Heart left ventricle (tissue), 13 donors: ENCODE data around the gene PSEN1.

ENCODE experiments used
- POLR2A ChIP-seq, 2 donors: fragments of 450-650 bp; IDR thresholded peaks; one replicate each; pipeline ENCODE4 v1.6.1; 2017; ENCODE audit warnings: antibody characterized with exemption in 2 of 2, mild to moderate bottlenecking in 2 of 2, moderate library complexity in 2 of 2
- TF ChIP-seq, protein P1 (sequence below), 12 donors: fragments of 200-600 bp; sonication (generic) in 4 of 12; IDR thresholded peaks; one replicate each; pipeline versions ENCODE4 v1.5.0 to v1.8.0; 2018 to 2022; ENCODE audit warnings: antibody characterized with exemption in 12 of 12, mild to moderate bottlenecking in 5 of 12
- donor health status: ischemic (EF 13 %, LVEDD 7.1; RV severe dilation, severe dysfunction).
- donor health status: DM: no; HTN: yes; CAD: no.
- donor health status: DM: no; HTN: no; CAD: no.
- donor health status: ischemic (EF 25% LVEDD 6.9; RV normal size, moderate dysfunction).
- donor health status: ischemic (EF 25% LVEDD 5.7; RV mildly dilated, moderate dysfunction).
- donor health status: ischemic (EF 35%, LVEDD 5.7; RV mildly dilated, moderate dysfunction).
- donor health status: nonischemic (EF 11% LVEDD 7.7; RV severe dilation, severe dysfunction).
- donor health status: DM: yes; HTN: yes; CAD: no.
- donor health status: PGD.
- donor health status: ischemic (EF 29% LVEDD 5.4; RV normal size, mild dysfunction).
- donor health status: nonischemic (EF 23%, LVEDD 6.1; RV moderate dilation, normal function).

GRCh38 chr14:73105727-73106126 lies 30.6 kb upstream of the PSEN1 start:
- TF ChIP-seq, protein P1, sequence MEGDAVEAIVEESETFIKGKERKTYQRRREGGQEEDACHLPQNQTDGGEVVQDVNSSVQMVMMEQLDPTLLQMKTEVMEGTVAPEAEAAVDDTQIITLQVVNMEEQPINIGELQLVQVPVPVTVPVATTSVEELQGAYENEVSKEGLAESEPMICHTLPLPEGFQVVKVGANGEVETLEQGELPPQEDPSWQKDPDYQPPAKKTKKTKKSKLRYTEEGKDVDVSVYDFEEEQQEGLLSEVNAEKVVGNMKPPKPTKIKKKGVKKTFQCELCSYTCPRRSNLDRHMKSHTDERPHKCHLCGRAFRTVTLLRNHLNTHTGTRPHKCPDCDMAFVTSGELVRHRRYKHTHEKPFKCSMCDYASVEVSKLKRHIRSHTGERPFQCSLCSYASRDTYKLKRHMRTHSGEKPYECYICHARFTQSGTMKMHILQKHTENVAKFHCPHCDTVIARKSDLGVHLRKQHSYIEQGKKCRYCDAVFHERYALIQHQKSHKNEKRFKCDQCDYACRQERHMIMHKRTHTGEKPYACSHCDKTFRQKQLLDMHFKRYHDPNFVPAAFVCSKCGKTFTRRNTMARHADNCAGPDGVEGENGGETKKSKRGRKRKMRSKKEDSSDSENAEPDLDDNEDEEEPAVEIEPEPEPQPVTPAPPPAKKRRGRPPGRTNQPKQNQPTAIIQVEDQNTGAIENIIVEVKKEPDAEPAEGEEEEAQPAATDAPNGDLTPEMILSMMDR (IDR thresholded peaks at IDR 0.05) = no peak
- TF ChIP-seq POLR2A (IDR thresholded peaks at IDR 0.05) = no peak
